Cardiac septum (tissue), 1 donor: Measurements from ENCODE around the gene RAD1. TPM values are rescaled to one million over a fixed set of nuclear protein-coding genes. Genes with fewer than 3 reads are reported as not detected.
"Not testable (repeated sequence)": the region's sequence is repeated elsewhere in the genome, so short reads cannot be mapped to it uniquely, and the experiment has no call there.

ENCODE experiments used
- DNase-seq: peaks from one replicate; pipeline ENCODE4 v3.0.0-alpha.2; 2020; ENCODE audit warnings: low spot score
- intact Hi-C: fragments of 100-400 bp; cut with DNase I; formaldehyde crosslinking; loops from one replicate; pipeline ENCODE4 v1.14.0; 2022
- total RNA-seq: library from RNA; stranded (reverse); fragmentation: NEBNext Ultra II Directional; extraction: Animal tissue kit (Norgen Biotek cat#: 25700); gene quantifications from one replicate; pipeline ENCODE4 v1.2.1, GENCODE V29; 2021
- donor health status: DM: no; HTN: no; CAD: no.

The RAD1 gene
- total RNA-seq, 1 donor from 2014 or later = 23.4 TPM

- intact Hi-C loops = loop anchor here (10.0 kb wide), 1 partner anchor 918 kb away; the partner anchor contains the start of gene AMACR
- DNase-seq = not testable (repeated sequence)
Observed at GRCh38 chr5:34923256-34923655, 8.0 kb upstream of the RAD1 start.

GRCh38 chr5:34919077-34919476 is 3.8 kb upstream of the RAD1 start:
- DNase-seq = no peak
- intact Hi-C loops = no loop called here

DNA sequence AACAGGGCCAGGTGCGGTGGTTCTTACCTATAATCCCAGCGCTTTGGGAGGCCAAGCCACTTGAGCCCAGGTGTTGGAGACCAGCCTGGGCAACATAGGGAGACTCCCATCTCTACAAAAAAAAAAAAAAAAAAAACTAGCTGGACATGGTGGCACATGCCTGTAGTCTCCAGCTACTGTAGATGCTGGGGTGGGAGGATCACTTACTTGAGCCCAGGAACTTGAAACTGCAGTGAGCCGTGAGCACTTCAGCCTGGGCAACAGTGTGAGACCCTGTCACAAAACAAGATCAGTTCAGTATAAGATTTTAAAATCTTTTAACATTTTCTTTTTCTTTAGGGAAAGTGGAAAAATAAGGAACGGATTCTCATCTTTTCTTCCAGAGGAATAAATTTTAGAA is 2.7 kb upstream of the RAD1 start:
- intact Hi-C loops = no loop called here
- DNase-seq = no peak

DNA sequence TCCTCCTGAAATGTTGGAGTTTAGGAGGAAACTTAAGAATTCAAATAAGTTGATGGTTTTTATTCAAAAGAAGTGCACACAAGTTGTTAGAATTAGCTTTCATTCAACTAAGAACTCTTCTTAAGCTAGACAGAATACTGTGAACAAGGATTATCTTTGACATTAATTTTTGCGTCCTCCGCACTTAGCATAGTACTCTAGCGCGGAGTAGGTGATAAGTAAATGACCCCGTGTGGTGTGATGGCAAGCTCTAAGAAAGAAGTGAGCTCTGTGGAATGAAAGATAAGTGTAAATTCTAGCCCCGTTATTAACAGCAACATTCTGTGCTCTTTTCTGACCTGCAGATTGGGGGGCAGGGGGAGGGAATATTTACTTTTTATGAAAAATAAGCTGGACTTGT is 1.2 kb upstream of the RAD1 start:
- intact Hi-C loops = no loop called here
- DNase-seq = no peak

DNA sequence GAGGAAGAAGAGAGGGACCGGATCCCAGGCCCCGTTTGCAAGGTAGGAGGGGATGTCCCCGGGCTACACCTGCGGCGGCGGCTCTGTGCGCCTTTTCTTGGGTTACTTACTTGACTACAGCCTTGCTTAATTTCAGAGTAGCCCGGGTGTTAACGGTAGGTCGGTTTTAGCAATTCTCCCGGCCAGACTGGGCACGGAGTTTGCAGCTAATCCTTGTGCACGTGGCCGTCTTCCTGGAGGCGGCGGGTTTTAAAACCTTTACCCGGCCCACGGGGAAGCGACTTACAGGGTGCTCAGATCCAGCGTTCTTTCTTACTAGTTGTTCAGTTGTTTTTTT is 520 bp upstream of the RAD1 start:
- intact Hi-C loops = loop anchor here (1.0 kb wide), 1 partner anchor 13 kb away; the partner anchor contains the start of gene DNAJC21
- DNase-seq = no peak

DNA sequence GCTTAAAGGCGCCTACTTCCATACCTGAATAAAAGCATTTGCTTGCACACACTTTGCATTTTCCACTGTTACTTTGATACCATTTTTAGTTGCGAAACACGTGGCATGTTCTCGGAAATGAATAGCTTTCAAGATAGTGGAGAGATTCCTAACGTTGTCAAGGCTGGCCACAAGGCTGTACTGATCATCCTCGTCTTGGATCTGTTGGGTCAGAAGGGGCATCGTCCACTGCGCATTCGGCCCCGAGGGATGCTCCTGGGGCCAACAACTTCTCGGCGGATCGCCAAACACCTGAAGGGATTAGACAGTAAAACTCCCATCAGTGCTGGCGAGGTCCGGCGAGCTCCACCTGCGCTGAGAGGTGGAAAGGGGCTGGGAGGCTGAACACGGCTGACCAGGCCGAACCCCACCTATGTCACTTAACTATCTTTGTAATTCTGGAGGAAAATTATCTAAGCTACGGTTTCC is 599 bp downstream of the RAD1 start:
- intact Hi-C loops = loop anchor here (1.0 kb wide), 1 partner anchor 15 kb away; the partner anchor contains the start of gene DNAJC21
- no peak for DNase-seq

DNA sequence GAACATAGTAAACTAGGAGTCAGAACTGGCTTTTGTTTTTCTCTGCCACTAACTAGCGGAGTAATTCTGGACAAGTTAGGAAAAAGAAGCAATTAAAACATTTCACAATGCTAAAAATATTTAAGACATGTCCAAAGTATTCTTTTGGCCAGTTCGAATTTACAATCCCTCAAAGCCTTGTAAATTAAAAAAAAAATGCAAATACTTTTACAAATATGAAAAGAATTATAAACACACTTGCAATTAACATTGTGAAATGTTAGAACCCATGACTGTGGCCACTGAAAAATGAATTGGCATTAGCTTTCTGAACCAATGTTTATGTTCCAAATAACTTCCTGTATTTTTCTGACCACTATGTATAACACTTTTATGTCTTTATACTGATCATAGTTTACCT is 2.2 kb downstream of the RAD1 start:
- intact Hi-C loops = no loop called here
- DNase-seq = no peak

DNA sequence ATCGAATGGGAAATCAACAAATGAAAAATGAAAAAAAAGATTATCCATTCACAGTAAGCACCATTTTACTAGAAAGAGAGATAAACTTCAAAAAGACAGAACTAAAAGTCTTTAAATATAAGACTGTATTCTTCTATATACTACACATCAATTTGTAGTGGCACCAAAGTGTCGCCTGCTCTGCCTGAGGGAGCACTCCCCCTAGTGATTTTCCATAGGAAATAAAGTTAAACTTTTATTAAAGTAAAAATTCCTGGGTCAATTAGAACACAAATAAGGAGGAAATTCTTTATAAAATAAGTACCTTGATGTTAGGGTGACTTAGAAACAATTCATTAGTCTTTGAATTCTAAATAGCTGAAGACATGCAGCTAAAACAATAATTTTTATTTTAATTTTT is 9.7 kb downstream of the RAD1 start:
- DNase-seq = no peak
- intact Hi-C loops = no loop called here

DNA sequence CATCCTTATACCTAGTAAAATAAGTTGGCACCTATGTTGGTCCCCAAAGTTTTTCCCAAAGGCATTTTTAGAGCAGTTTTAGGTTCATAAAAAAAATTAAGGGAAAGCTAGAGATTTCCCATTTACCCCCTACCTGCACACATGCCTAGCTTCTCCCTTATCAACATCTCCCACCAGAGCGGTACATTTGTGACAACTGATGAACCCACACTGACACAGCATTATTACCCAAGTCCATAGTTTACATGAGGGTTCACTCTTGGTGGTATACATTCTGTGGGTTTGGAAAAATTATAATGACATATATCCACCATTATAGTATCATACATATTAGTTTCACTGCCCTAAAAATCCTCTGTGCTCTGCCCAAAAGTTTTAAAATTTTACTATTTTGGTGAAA is 12.0 kb downstream of the RAD1 start:
- intact Hi-C loops = no loop called here
- no peak for DNase-seq

GRCh38 chr5:34900652-34901051 is 14.7 kb downstream of the RAD1 start:
- intact Hi-C loops = no loop called here
- no peak for DNase-seq

- DNase-seq = no peak
- intact Hi-C loops = loop anchor here (5.0 kb wide), 1 partner anchor 247 kb away; no protein-coding TSS in a partner anchor
Observed at GRCh38 chr5:34899066-34899465, 16.2 kb downstream of the RAD1 start.

GRCh38 chr5:34898258-34898895 is 16.9 kb downstream of the RAD1 start:
- no peak for DNase-seq
- intact Hi-C loops = loop anchor here (1.0 to 5.0 kb wide), 3 partner anchors 246 to 412 kb away; no protein-coding TSS in a partner anchor

DNA sequence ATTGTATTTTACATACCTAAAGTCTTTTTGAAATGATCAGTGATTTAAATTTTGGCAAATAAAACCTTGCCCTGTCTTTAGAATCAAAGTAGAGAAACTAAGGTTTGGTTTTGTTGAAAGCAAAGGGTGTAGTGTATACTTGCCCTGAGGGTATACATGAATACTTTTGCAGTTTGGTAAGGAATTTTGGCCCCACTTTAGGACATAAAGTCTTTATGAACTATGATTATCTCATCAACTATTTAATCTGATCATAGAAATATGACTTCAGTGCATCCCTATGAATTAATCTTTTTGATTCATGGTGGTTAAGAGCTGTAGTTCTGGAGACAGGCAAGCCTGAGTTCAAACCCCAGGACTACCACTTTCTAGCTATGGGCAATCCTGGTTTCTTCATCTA is 17.7 kb downstream of the RAD1 start:
- no peak for DNase-seq
- intact Hi-C loops = loop anchor here (1.0 to 5.0 kb wide), 3 partner anchors 245 to 411 kb away; no protein-coding TSS in a partner anchor

DNA sequence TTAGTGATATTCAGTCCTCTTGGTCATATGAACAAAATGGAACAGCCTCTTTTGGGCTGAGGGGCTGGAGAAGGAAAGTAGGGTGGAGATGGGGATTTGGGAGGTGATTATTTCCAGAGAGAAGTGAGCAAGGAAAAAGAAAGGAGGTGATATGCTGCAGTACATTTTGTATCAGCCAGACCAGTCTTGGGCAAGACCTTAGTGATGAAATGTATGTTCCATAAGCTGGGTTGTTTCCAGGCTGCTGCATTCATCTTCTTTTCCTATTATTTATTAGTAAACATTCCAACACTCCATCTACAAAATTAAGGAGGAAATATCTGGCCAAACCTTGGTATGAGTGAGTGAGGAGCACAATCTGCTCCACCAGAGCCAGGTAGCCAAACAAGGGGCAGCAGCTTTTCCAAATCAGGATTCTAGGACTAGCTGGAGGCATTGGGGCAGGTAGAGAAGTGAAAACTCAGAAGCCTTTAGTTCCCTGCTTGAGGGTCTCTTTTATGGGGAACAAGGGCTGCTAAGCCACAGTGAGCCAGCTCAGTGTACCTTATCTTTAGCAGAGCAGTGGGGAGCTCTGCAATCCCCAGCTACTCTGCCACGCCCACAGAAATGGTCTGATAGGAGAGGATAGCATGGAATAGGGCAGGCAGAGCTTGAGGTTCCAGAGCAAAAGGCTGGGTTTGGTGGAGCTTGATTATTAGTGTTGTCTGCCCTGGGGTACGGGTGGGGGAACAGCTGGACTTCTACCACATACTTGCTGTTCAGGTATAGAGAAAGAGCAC is 19.5 kb downstream of the RAD1 start:
- DNase-seq = no peak
- intact Hi-C loops = loop anchor here (5.0 kb wide), 1 partner anchor 244 kb away; no protein-coding TSS in a partner anchor

- DNase-seq = no peak
- intact Hi-C loops = loop anchor here (5.0 kb wide), 1 partner anchor 242 kb away; no protein-coding TSS in a partner anchor
Observed at GRCh38 chr5:34894716-34895115, 20.6 kb downstream of the RAD1 start.

GRCh38 chr5:34892414-34892813 is 22.9 kb downstream of the RAD1 start:
- intact Hi-C loops = no loop called here
- no peak for DNase-seq

DNA sequence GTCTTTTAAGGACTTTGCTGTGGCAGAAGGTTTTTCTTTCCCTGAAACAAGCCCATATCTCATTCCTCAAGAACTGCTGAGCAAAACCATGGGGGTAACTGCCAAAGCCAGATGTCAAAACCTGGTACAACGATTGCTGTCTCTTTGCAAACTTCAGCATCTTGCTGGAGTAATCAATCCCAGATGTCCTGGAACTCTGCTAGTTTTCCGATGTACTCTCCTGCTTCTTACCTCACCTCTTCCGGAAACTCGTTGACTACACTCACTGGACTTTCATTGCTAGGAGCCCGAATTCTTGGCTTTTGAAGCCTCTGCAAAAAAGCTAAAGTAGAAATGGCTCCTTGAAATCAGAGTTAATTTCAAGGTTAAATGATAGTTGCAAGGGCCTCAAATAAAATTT is 23.3 kb downstream of the RAD1 start:
- intact Hi-C loops = no loop called here
- DNase-seq = no peak

DNA sequence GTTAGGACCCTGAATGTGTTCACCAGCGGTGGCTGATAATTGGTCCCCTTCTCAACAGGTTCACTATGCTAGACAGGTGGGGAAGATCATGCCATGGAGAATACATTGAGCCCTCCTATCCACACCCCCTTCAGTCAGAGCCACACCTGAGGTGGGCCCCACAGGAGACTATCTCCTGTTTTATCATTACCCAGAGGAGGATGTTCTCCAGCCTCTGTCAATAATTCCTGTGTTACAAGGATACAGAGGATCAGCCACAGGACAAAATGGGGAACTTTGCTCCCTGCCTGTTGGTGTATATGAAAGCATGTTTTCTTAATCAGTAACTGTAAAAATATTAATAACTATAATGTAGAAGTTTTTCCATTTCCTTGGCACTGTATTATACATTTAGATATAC is 25.9 kb downstream of the RAD1 start:
- intact Hi-C loops = no loop called here

GRCh38 chr5:34886392-34887119 is 28.7 kb downstream of the RAD1 start:
- no peak for DNase-seq
- intact Hi-C loops = no loop called here

More for the DNA sequence above, 25.9 kb downstream of the RAD1 start:
- no peak for DNase-seq

GRCh38 chr5:34881246-34881645 is 34.1 kb downstream of the RAD1 start:
- DNase-seq = no peak
- intact Hi-C loops = no loop called here
